K562 (cell line): ENCODE data around the gene POLD3. TPM values are rescaled to one million over a fixed set of nuclear protein-coding genes. Genes with fewer than 3 reads are reported as not detected.

Experiments
- ATAC-seq: fragments of 200-7000 bp; cut with Tn5 transposase; 3 replicates; pipeline ENCODE4 v1.9.1; 2020; ENCODE audit warnings: moderate library complexity
- BruUV-seq: library from RNA; stranded (reverse); fragments of 400-500 nt; replicated peaks from 2 replicates; lab custom pipeline; 2021; lab: Mats Ljungman, UMichigan
- CTCF ChIA-PET: fragments of 300-600 bp; formaldehyde crosslinking; extraction: SDS; loops from one replicate; lab custom pipeline; 2021; ENCODE audit warnings: low intra/inter-chr PET ratio; lab: Yijun Ruan, JAX
- POLR2A ChIA-PET: fragments of 300-600, 350-650 bp; sonication (Branson Sonifier 250); formaldehyde crosslinking; extraction: SDS; loops from one replicate; lab custom pipeline; 2021; ENCODE audit warnings: antibody characterized with exemption, inconsistent platforms; lab: Yijun Ruan, JAX
- DNase-seq, 4 experiments: peaks; one replicate each; pipeline versions ENCODE4 v3.0.0 to v3.0.0-alpha.2; 2011 to 2018; ENCODE audit warnings: low spot score in 3 of 4, mixed read lengths in 3 of 4; ENCODE audit errors: extremely low read depth in 1 of 4
- FAIRE-seq: peaks from 2 replicates; lab custom pipeline; 2011; peaks lifted over from hg19 to GRCh38; lab: Jason Lieb, UNC
- H2AFZ ChIP-seq: 2 replicates; pipeline ENCODE4 v1.6.0; 2011; ENCODE audit warnings: low read depth, low read length, control low read depth, inconsistent platforms
- H3K27ac ChIP-seq: fragments of 200-600 bp; 3 replicates; pipeline ENCODE4 v1.8.0; 2011; ENCODE audit warnings: low read depth, mild to moderate bottlenecking, control low read depth, inconsistent platforms, low read length, moderate library complexity, mixed read lengths; ENCODE audit errors: extremely low read depth
- H3K27me3 ChIP-seq, 2 experiments: fragments of 300-600 bp in 1 of 2; 2 replicates in 1 of 2; 3 replicates in 1 of 2; pipeline versions ENCODE4 v1.6.0 to v1.8.0; 2011; ENCODE audit warnings: inconsistent platforms in 2 of 2, low read length in 2 of 2, mild to moderate bottlenecking in 1 of 2, mixed read lengths in 1 of 2, moderate library complexity in 1 of 2; ENCODE audit not compliant: control insufficient read depth in 2 of 2, insufficient read depth in 2 of 2
- H3K36me3 ChIP-seq: fragments of 300-600 bp; 3 replicates; pipeline ENCODE4 v1.8.0; 2011; ENCODE audit warnings: mild to moderate bottlenecking, low read length, inconsistent platforms; ENCODE audit not compliant: control insufficient read depth, insufficient read depth
- H3K4me1 ChIP-seq, 2 experiments: fragments of 200-600 bp in 1 of 2; replicated peaks in 1 of 2; 2 replicates in 1 of 2; 3 replicates in 1 of 2; pipeline versions ENCODE4 v1.5.1 to v1.8.0; 2011; ENCODE audit warnings: inconsistent platforms in 2 of 2, low read length in 2 of 2, mild to moderate bottlenecking in 1 of 2, mixed read lengths in 1 of 2, moderate library complexity in 1 of 2; ENCODE audit not compliant: control insufficient read depth in 2 of 2, insufficient read depth in 2 of 2
- H3K4me2 ChIP-seq: 2 replicates; pipeline ENCODE4 v1.6.1; 2011; ENCODE audit warnings: low read length, control low read depth, inconsistent platforms, mixed read lengths; ENCODE audit not compliant: insufficient read depth
- H3K4me3 ChIP-seq: fragments of 200-600 bp; sonication (generic), shearing (Covaris generic); 2 replicates; pipeline ENCODE4 v1.5.1; 2016; ENCODE audit warnings: control low read depth, inconsistent platforms
- H3K79me2 ChIP-seq: fragments of 200-600 bp; 3 replicates; pipeline ENCODE4 v1.8.0; 2011; ENCODE audit warnings: low read length, inconsistent platforms; ENCODE audit not compliant: control insufficient read depth, insufficient read depth
- H3K9ac ChIP-seq, 2 experiments: 2 replicates each; pipeline versions ENCODE4 v1.6.0 to v1.6.1; 2011; ENCODE audit warnings: low read depth in 2 of 2, low read length in 2 of 2, control low read depth in 1 of 2, inconsistent platforms in 1 of 2, mild to moderate bottlenecking in 1 of 2, mixed read lengths in 1 of 2; ENCODE audit not compliant: insufficient read depth in 1 of 2
- H3K9me1 ChIP-seq: one replicate; pipeline ENCODE4 v1.6.0; 2011; ENCODE audit warnings: inconsistent platforms, mild to moderate bottlenecking, low read length, moderate library complexity; ENCODE audit not compliant: control insufficient read depth, insufficient read depth
- H3K9me3 ChIP-seq: replicated peaks from 2 replicates; pipeline ENCODE4 v1.5.1; 2011; ENCODE audit warnings: low read depth, low read length, inconsistent platforms; ENCODE audit not compliant: control insufficient read depth, insufficient read depth
- H4K20me1 ChIP-seq: replicated peaks from 2 replicates; pipeline ENCODE4 v1.6.1; 2011; ENCODE audit warnings: low read length, inconsistent platforms, mixed read lengths; ENCODE audit not compliant: control insufficient read depth, insufficient read depth
- ARID1B ChIP-seq: fragments of 450-650 bp; IDR thresholded peaks from 2 replicates; pipeline ENCODE4 v1.6.1; 2016; ENCODE audit warnings: antibody characterized with exemption, mild to moderate bottlenecking, inconsistent platforms
- ATF7 ChIP-seq: fragments of 450-650 bp; IDR thresholded peaks from 2 replicates; pipeline ENCODE4 v1.7.1; 2014; ENCODE audit warnings: mild to moderate bottlenecking, moderate library complexity
- CBFB ChIP-seq: sonication (generic); formaldehyde crosslinking; IDR thresholded peaks from 2 replicates; pipeline ENCODE4 v1.4.0; 2020; ENCODE audit warnings: mild to moderate bottlenecking, missing genetic modification reagents
- EP400 ChIP-seq: fragments of 450-650 bp; IDR thresholded peaks from 2 replicates; pipeline ENCODE4 v1.6.1; 2017; ENCODE audit warnings: antibody characterized with exemption, mild to moderate bottlenecking, moderate library complexity
- FOXA1 ChIP-seq: fragments of 450-650 bp; IDR thresholded peaks from 2 replicates; pipeline ENCODE4 v1.6.1; 2016; ENCODE audit warnings: mild to moderate bottlenecking, borderline replicate concordance
- HLTF ChIP-seq: fragments of 450-650 bp; IDR thresholded peaks from 2 replicates; pipeline ENCODE4 v1.6.1; 2016
- MYC ChIP-seq, 2 experiments: fragments of 250-450 bp in 1 of 2; sonication (Bioruptor Pico) in 1 of 2; IDR thresholded peaks; 2 replicates each; pipeline versions ENCODE4 v1.5.1 to v1.6.1; 2012 to 2021; ENCODE audit warnings: low read depth in 2 of 2, borderline replicate concordance in 1 of 2, improper control_type of control experiment in 1 of 2, low read length in 1 of 2, mild to moderate bottlenecking in 1 of 2, moderate library complexity in 1 of 2
- NCOA2 ChIP-seq, 2 experiments: fragments of 450-650 bp; IDR thresholded peaks; 2 replicates each; pipeline ENCODE4 v1.6.1; 2018; ENCODE audit warnings: mild to moderate bottlenecking in 2 of 2, moderate library complexity in 1 of 2; ENCODE audit not compliant: partially characterized antibody in 2 of 2
- RBFOX2 ChIP-seq: fragments of 200-400 bp; formaldehyde crosslinking; IDR thresholded peaks from 2 replicates; pipeline ENCODE4 v1.6.1; 2017; ENCODE audit warnings: low read depth, mild to moderate bottlenecking, low read length, moderate library complexity
- RBM15 ChIP-seq: fragments of 200-400 bp; formaldehyde crosslinking; IDR thresholded peaks from 2 replicates; pipeline ENCODE4 v1.6.1; 2018; ENCODE audit warnings: mild to moderate bottlenecking, low read length, moderate library complexity; ENCODE audit not compliant: insufficient read depth
- SAP30 ChIP-seq: fragments of 200-600 bp; sonication (generic); IDR thresholded peaks from 2 replicates; pipeline ENCODE4 v1.6.1; 2012; ENCODE audit warnings: borderline replicate concordance, low read depth, mild to moderate bottlenecking, moderate library complexity, low read length, control low read depth, inconsistent platforms; ENCODE audit not compliant: insufficient read depth, poor library complexity, severe bottlenecking
- SPI1 ChIP-seq: IDR thresholded peaks from 2 replicates; pipeline ENCODE4 v1.6.1; 2011; ENCODE audit warnings: low read depth, low read length, control low read depth, borderline replicate concordance
- ZNF551 ChIP-seq: fragments of 250-450 bp; sonication (Bioruptor Pico); IDR thresholded peaks from 2 replicates; pipeline ENCODE4 v1.5.0; 2021; ENCODE audit warnings: mild to moderate bottlenecking, moderate library complexity
- ZNF707 ChIP-seq: fragments of 250-450 bp; sonication (Bioruptor Pico); conservative IDR thresholded peaks from 2 replicates; pipeline ENCODE4 v1.8.0; 2022; ENCODE audit warnings: inconsistent platforms, mild to moderate bottlenecking, moderate library complexity
- ZNF717 ChIP-seq: fragments of 250-450 bp; sonication (Bioruptor Pico); IDR thresholded peaks from 2 replicates; pipeline ENCODE4 v1.5.0; 2021
- ZNF76 ChIP-seq: fragments of 250-450 bp; sonication (Bioruptor Pico); IDR thresholded peaks from 2 replicates; pipeline ENCODE4 v1.4.0; 2020; ENCODE audit warnings: mild to moderate bottlenecking, moderate library complexity, borderline replicate concordance
- ZZZ3 ChIP-seq: fragments of 450-650 bp; IDR thresholded peaks from 2 replicates; pipeline ENCODE4 v1.6.1; 2016; ENCODE audit warnings: antibody characterized with exemption, mild to moderate bottlenecking, moderate library complexity
- WGBS: fragments of 100-300 bp; shearing (Covaris generic); methylation state at CpG from one replicate; pipeline ENCODE4 v1.1.6; 2016; ENCODE audit warnings: low coverage, mixed read lengths; ENCODE audit not compliant: insufficient coverage; ENCODE audit errors: missing lambda C conversion rate; 5-methylcytosine and 5-hydroxymethylcytosine counted together
- in situ Hi-C: fragments of 300-500 bp; cut with MboI; formaldehyde crosslinking; loops from 4 replicates; pipeline ENCODE4 v1.15.0; 2018; ENCODE audit warnings: inconsistent platforms, mixed read lengths
- intact Hi-C: fragments of 100-400 bp; cut with micrococcal nuclease; formaldehyde crosslinking; loops from 2 replicates; pipeline ENCODE4 v1.14.2; 2022
- polyA plus RNA-seq, 8 experiments: library from polyadenylated mRNA; depleted of rRNA in 4 of 8; stranded (reverse) in 5 of 8; unstranded in 3 of 8; fragments of >200 nt; fragmentation: Nextera tagmentation in 2 of 8; fragmentation: Illumina TruSeq in 1 of 8; extraction: Ambion mirVana in 2 of 8; extraction: Trizol in 1 of 8; gene quantifications; 2 replicates each; pipeline versions ENCODE4 v1.2.1 to v1.2.3, GENCODE V29; 2011 to 2014; ENCODE audit warnings: inconsistent platforms in 1 of 8, missing spikeins in 1 of 8
- total RNA-seq, 7 experiments: library from RNA; depleted of rRNA in 6 of 7; stranded (reverse); fragments of >200 nt in 6 of 7; fragmentation: Illumina TruSeq in 2 of 7; extraction: Trizol in 2 of 7; gene quantifications; 2 replicates each; pipeline versions ENCODE4 v1.2.1 to v1.2.3, GENCODE V29; 2011 to 2021; ENCODE audit warnings: low replicate concordance in 1 of 7
- TF ChIP-seq, protein P1 (sequence below): sonication (generic); formaldehyde crosslinking; IDR thresholded peaks from 2 replicates; pipeline ENCODE4 v1.8.0; 2022; ENCODE audit warnings: mild to moderate bottlenecking, low read depth, missing genetic modification reagents
- TF ChIP-seq, protein P2 (sequence below), 2 experiments: fragments of 450-650 bp; IDR thresholded peaks; 2 replicates each; pipeline ENCODE4 v1.6.1; 2016
- TF ChIP-seq, protein P3 (sequence below): fragments of 450-650 bp; formaldehyde crosslinking; IDR thresholded peaks from 2 replicates; pipeline ENCODE4 v1.4.0; 2020; ENCODE audit warnings: mild to moderate bottlenecking, moderate library complexity

POLD3 gene
- total and polyA plus RNA-seq, 9 of the 15 experiments (the other 6 are each of a cell fraction or from before 2014, with no cell fraction given): 10.6 to 40.1 (median 24.6) TPM

DNA sequence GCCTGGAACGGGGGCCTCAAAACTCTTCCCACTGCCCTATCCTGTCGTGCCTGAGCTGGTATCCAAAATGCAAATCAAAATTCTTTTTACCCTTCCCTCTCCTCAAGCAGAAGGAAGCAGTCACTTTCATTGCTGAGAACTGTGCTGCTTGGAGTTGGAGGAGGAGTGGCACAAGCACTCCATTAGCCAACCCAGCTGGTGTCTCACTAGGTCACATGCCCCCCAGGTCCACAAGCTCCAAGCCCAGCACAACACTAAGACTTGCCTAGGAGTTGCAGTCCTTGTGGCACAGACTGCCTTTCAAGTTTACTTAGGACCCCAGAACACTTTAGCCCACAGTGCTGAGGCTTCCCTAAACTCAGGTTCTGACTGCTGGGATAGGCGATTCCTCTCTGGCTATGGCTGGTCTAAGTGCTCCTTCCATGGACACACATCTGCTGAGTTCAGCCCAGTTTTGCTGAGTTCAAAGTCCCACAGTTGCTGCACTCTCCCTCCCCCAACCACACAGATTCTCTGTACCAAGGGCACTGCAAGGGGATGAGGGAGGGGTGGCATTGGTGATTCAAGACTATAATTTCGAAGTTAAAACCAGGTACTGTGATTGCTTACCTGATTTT, 70.2 kb downstream of the POLD3 start:
- H2AFZ ChIP-seq: no peak overlapping the region
- no TSS peak for BruUV-seq
- H3K9me1 ChIP-seq: no peaks in the 10 kb centered on the region
- H3K4me2 ChIP-seq: no peak overlapping the region
- in situ Hi-C loops: no loop called here
- no peak for FAIRE-seq
- H3K4me1 ChIP-seq: no peaks in the 10 kb centered on the region
- CTCF ChIA-PET: no interaction called here
- no peak overlapping the region for H3K27ac ChIP-seq
- no peak overlapping the region for H3K4me3 ChIP-seq
- TF ChIP-seq ATF7 (no peak), HLTF (no peak), RBM15 (no peak), SPI1 (no peak), ZNF551 (CRISPR knock-in tag) (no peak), ZZZ3 (no peak), CBFB (no peak), SAP30 (no peak), ZNF76 (CRISPR knock-in tag) (no peak), ARID1B (no peak), FOXA1 (no peak), ZNF717 (CRISPR knock-in tag) (no peak), RBFOX2 (no peak), NCOA2 (IDR thresholded peaks at IDR 0.05; ENCODE audit: partially characterized antibody in 2 of 2) (no peak), ZNF707 (no peak), MYC (IDR thresholded peaks at IDR 0.05; ENCODE audit: low read depth, low read length) (no peak), MYC (CRISPR knock-in tag; IDR thresholded peaks at IDR 0.05; ENCODE audit: borderline replicate concordance, low read depth) (no peak), EP400 (no peak)
- TF ChIP-seq, protein P1, sequence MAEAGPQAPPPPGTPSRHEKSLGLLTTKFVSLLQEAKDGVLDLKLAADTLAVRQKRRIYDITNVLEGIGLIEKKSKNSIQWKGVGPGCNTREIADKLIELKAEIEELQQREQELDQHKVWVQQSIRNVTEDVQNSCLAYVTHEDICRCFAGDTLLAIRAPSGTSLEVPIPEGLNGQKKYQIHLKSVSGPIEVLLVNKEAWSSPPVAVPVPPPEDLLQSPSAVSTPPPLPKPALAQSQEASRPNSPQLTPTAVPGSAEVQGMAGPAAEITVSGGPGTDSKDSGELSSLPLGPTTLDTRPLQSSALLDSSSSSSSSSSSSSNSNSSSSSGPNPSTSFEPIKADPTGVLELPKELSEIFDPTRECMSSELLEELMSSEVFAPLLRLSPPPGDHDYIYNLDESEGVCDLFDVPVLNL (CRISPR knock-in tag): no peak
- TF ChIP-seq, protein P2, sequence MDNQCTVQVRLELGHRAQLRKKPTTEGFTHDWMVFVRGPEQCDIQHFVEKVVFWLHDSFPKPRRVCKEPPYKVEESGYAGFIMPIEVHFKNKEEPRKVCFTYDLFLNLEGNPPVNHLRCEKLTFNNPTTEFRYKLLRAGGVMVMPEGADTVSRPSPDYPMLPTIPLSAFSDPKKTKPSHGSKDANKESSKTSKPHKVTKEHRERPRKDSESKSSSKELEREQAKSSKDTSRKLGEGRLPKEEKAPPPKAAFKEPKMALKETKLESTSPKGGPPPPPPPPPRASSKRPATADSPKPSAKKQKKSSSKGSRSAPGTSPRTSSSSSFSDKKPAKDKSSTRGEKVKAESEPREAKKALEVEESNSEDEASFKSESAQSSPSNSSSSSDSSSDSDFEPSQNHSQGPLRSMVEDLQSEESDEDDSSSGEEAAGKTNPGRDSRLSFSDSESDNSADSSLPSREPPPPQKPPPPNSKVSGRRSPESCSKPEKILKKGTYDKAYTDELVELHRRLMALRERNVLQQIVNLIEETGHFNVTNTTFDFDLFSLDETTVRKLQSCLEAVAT (IDR thresholded peaks at IDR 0.05): no peak
- TF ChIP-seq, protein P3, sequence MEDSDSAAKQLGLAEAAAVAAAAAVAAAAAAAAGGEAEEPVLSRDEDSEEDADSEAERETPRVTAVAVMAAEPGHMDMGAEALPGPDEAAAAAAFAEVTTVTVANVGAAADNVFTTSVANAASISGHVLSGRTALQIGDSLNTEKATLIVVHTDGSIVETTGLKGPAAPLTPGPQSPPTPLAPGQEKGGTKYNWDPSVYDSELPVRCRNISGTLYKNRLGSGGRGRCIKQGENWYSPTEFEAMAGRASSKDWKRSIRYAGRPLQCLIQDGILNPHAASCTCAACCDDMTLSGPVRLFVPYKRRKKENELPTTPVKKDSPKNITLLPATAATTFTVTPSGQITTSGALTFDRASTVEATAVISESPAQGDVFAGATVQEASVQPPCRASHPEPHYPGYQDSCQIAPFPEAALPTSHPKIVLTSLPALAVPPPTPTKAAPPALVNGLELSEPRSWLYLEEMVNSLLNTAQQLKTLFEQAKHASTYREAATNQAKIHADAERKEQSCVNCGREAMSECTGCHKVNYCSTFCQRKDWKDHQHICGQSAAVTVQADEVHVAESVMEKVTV (CRISPR knock-in tag): no peak
- TF ChIP-seq, all 486 proteins: peak for 0
- no peak for DNase-seq
- POLR2A ChIA-PET: no interaction called here
- H4K20me1 ChIP-seq: no peaks in the 10 kb centered on the region
- WGBS: 23% methylated on average over 4 of the region's 4 CpGs
- H3K79me2 ChIP-seq: no peaks in the 10 kb centered on the region
- H3K9me3 ChIP-seq: no peaks in the 10 kb centered on the region
- no peak overlapping the region for H3K9ac ChIP-seq
- ATAC-seq: no peak
- H3K27me3 ChIP-seq: no peaks in the 10 kb centered on the region
- intact Hi-C loops: no loop called here
- H3K36me3 ChIP-seq: no peaks in the 10 kb centered on the region
